ENCODE measurements around the gene CPVL.
A peak's percentile ranks its signal among the peaks of the same experiment; 100 is the strongest.

Gene CPVL

GRCh38 chr7:29013082-29013695, 133.1 kb downstream of the CPVL start:
- H3K4me3 ChIP-seq (ENCODE audit: low read depth, low read length): no peak overlapping the region
- no peak for TF ChIP-seq CTCF (conservative IDR thresholded peaks at IDR 0.05; ENCODE audit: low read depth, low read length)
- DNase-seq (ENCODE audit: low read depth): no peak

GRCh38 chr7:29009947-29010346, 136.4 kb downstream of the CPVL start:
- no peak for DNase-seq (ENCODE audit: low read depth)

GRCh38 chr7:29008590-29008989, 137.7 kb downstream of the CPVL start:
- no peak for DNase-seq (ENCODE audit: low read depth)
- no peak overlapping the region for H3K4me3 ChIP-seq (ENCODE audit: low read depth, low read length)
- no peak for TF ChIP-seq CTCF (conservative IDR thresholded peaks at IDR 0.05; ENCODE audit: low read depth, low read length)

More at GRCh38 chr7:29009947-29010346, 136.4 kb downstream of the CPVL start:
- no peak overlapping the region for H3K4me3 ChIP-seq (ENCODE audit: low read depth, low read length)
- no peak for TF ChIP-seq CTCF (conservative IDR thresholded peaks at IDR 0.05; ENCODE audit: low read depth, low read length)

- TF ChIP-seq CTCF (conservative IDR thresholded peaks at IDR 0.05; ENCODE audit: low read depth, low read length): no peak
- no peak overlapping the region for H3K4me3 ChIP-seq (ENCODE audit: low read depth, low read length)
- no peak for DNase-seq (ENCODE audit: low read depth)
Measured at GRCh38 chr7:29007127-29007526, 139.2 kb downstream of the CPVL start.

- DNase-seq (ENCODE audit: low read depth): peak; percentile 61
- TF ChIP-seq CTCF (conservative IDR thresholded peaks at IDR 0.05; ENCODE audit: low read depth, low read length): no peak
- no peak overlapping the region for H3K4me3 ChIP-seq (ENCODE audit: low read depth, low read length)
Measured at GRCh38 chr7:29005829-29006228, 140.5 kb downstream of the CPVL start.

- DNase-seq (ENCODE audit: low read depth): no peak
- H3K4me3 ChIP-seq (ENCODE audit: low read depth, low read length): no peak overlapping the region
- TF ChIP-seq CTCF (conservative IDR thresholded peaks at IDR 0.05; ENCODE audit: low read depth, low read length): no peak
Measured at GRCh38 chr7:29005406-29005805, 140.9 kb downstream of the CPVL start.

- no peak for DNase-seq (ENCODE audit: low read depth)
- H3K4me3 ChIP-seq (ENCODE audit: low read depth, low read length): no peak overlapping the region
- no peak for TF ChIP-seq CTCF (conservative IDR thresholded peaks at IDR 0.05; ENCODE audit: low read depth, low read length)
Measured at GRCh38 chr7:29003703-29004102, 142.6 kb downstream of the CPVL start.
